ENCODE data around the gene SLC39A11.

GRCh38 chr17:72891627-72892026, 200.9 kb downstream of the SLC39A11 start:
- TF ChIP-seq RAD21 (IDR thresholded peaks at IDR 0.05; ENCODE audit: low read depth), result no peak
- TF ChIP-seq, protein P1, sequence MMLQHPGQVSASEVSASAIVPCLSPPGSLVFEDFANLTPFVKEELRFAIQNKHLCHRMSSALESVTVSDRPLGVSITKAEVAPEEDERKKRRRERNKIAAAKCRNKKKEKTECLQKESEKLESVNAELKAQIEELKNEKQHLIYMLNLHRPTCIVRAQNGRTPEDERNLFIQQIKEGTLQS (IDR thresholded peaks at IDR 0.05), result no peak
